SK-N-SH (cell line): ENCODE data around the gene WDR77.

ENCODE experiments used
- CHD2 ChIP-seq: fragments of 150-350 bp; IDR thresholded peaks from 2 replicates; pipeline ENCODE4 v1.6.1; 2018; ENCODE audit warnings: low read length; ENCODE audit not compliant: partially characterized antibody
- POLR2AphosphoS5 ChIP-seq: IDR thresholded peaks from 2 replicates; pipeline ENCODE4 v1.6.1; 2012; ENCODE audit warnings: low read depth, low read length
- SIN3A ChIP-seq: IDR thresholded peaks from 2 replicates; pipeline ENCODE4 v1.6.1; 2012; ENCODE audit warnings: low read depth, mild to moderate bottlenecking, low read length, moderate library complexity, borderline replicate concordance
- TF ChIP-seq, protein P1 (sequence below): fragments of 200-600 bp; sonication (generic); IDR thresholded peaks from 2 replicates; pipeline ENCODE4 v1.6.1; 2017; ENCODE audit warnings: antibody characterized with exemption, mild to moderate bottlenecking, moderate library complexity
- TF ChIP-seq, protein P2 (sequence below): IDR thresholded peaks from 2 replicates; pipeline ENCODE4 v1.4.0; 2012; ENCODE audit warnings: low read depth
- TF ChIP-seq, protein P3 (sequence below): IDR thresholded peaks from 2 replicates; pipeline ENCODE4 v1.6.1; 2012; ENCODE audit warnings: mild to moderate bottlenecking, low read depth, low read length, moderate library complexity

DNA sequence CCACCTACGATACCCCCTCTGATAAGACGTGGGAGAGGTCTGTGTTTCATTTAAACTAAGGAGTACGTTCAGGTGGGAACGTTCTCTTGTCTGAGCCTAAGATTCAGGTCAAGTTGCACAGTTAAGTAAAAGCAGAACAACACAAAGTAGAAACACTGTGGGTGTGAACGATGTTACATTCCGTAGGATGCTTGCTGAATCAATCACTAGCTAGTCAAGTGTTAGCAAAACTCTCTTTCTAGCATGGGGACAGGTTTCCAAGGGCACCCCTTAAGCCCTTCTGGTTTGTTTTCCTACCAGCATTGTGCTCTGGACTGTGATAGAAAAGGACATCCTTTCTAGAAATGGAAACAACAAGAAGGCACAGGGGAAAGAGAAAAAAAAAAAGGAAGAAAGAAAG lies 38.1 kb upstream of the WDR77 start:
- TF ChIP-seq POLR2AphosphoS5 (no peak), SIN3A (no peak), CHD2 (no peak)
- TF ChIP-seq, protein P1, sequence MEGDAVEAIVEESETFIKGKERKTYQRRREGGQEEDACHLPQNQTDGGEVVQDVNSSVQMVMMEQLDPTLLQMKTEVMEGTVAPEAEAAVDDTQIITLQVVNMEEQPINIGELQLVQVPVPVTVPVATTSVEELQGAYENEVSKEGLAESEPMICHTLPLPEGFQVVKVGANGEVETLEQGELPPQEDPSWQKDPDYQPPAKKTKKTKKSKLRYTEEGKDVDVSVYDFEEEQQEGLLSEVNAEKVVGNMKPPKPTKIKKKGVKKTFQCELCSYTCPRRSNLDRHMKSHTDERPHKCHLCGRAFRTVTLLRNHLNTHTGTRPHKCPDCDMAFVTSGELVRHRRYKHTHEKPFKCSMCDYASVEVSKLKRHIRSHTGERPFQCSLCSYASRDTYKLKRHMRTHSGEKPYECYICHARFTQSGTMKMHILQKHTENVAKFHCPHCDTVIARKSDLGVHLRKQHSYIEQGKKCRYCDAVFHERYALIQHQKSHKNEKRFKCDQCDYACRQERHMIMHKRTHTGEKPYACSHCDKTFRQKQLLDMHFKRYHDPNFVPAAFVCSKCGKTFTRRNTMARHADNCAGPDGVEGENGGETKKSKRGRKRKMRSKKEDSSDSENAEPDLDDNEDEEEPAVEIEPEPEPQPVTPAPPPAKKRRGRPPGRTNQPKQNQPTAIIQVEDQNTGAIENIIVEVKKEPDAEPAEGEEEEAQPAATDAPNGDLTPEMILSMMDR: no peak
- TF ChIP-seq, protein P2, sequence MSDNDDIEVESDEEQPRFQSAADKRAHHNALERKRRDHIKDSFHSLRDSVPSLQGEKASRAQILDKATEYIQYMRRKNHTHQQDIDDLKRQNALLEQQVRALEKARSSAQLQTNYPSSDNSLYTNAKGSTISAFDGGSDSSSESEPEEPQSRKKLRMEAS: no peak
- TF ChIP-seq, protein P3, sequence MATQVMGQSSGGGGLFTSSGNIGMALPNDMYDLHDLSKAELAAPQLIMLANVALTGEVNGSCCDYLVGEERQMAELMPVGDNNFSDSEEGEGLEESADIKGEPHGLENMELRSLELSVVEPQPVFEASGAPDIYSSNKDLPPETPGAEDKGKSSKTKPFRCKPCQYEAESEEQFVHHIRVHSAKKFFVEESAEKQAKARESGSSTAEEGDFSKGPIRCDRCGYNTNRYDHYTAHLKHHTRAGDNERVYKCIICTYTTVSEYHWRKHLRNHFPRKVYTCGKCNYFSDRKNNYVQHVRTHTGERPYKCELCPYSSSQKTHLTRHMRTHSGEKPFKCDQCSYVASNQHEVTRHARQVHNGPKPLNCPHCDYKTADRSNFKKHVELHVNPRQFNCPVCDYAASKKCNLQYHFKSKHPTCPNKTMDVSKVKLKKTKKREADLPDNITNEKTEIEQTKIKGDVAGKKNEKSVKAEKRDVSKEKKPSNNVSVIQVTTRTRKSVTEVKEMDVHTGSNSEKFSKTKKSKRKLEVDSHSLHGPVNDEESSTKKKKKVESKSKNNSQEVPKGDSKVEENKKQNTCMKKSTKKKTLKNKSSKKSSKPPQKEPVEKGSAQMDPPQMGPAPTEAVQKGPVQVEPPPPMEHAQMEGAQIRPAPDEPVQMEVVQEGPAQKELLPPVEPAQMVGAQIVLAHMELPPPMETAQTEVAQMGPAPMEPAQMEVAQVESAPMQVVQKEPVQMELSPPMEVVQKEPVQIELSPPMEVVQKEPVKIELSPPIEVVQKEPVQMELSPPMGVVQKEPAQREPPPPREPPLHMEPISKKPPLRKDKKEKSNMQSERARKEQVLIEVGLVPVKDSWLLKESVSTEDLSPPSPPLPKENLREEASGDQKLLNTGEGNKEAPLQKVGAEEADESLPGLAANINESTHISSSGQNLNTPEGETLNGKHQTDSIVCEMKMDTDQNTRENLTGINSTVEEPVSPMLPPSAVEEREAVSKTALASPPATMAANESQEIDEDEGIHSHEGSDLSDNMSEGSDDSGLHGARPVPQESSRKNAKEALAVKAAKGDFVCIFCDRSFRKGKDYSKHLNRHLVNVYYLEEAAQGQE: no peak
